HG03064 (cell line): ENCODE measurements around the gene MRE11.

Source experiments
- ATAC-seq: cut with Tn5 transposase; IDR thresholded peaks from one replicate; pipeline ENCODE4 v1.9.1; 2021; ENCODE audit warnings: low read depth; ENCODE audit not compliant: unreplicated experiment

Gene MRE11

DNA sequence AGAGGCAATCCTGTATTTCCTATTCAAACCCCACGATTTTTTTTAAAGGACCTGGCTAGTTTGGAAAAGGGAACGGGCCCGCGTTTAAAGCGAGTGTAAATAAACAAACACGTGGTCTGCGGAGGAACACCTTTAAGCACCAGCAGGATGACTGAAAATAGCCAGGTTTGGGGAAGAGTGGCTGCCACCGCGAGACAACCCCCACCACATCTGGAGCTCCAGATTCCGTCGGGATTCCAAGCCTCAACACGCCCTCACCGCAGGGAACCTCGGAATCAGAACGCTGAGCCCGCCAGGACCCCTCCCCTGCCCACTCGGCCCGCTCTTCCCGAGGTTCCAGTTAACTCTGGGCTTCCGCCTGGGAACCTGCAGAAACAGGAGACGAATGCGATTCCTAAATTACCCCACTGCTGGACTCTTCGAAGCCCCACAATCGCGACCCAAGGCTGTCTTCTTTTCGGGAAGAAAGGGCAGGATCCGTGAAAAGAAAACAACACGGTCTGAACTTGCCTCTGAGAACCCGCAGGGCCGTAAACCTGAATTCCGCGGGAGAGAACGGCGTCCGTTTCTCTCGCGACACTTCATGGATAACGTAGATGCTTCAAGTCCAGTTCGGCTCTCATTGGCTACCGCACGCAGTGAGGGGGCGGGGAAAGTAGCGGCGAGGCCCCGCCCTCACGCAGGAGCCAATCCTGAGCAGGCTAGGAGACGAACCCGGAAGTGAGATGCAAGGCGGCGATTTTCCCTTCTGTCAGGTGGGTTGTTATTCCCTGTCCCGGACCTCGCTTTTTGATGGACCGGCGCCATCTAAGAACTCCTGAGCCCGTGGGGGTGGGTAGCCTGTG, at the start of gene MRE11, which contains the start of gene ANKRD49:
MRE11 (minus strand) TSS at position 564 of the 845 bp plus-strand sequence. CDS start 1,043 bp downstream, outside the sequence.
ANKRD49 (plus strand) TSS at position 704 of the 845 bp plus-strand sequence. CDS start 2,710 bp downstream, outside the sequence.
- ATAC-seq: peak; percentile 99

GRCh38 chr11:94539420-94539819, 45.8 kb upstream of the MRE11 start:
- no peak for ATAC-seq

- ATAC-seq: no peak
Measured at GRCh38 chr11:94537031-94537600, 43.5 kb upstream of the MRE11 start.

GRCh38 chr11:94536386-94536785, 42.7 kb upstream of the MRE11 start:
- no peak for ATAC-seq

- no peak for ATAC-seq
Measured at GRCh38 chr11:94533696-94534630, 40.3 kb upstream of the MRE11 start.

- ATAC-seq: no peak
Measured at GRCh38 chr11:94533206-94533605, 39.6 kb upstream of the MRE11 start.

- ATAC-seq: no peak
Measured at GRCh38 chr11:94532211-94532610, 38.6 kb upstream of the MRE11 start.

DNA sequence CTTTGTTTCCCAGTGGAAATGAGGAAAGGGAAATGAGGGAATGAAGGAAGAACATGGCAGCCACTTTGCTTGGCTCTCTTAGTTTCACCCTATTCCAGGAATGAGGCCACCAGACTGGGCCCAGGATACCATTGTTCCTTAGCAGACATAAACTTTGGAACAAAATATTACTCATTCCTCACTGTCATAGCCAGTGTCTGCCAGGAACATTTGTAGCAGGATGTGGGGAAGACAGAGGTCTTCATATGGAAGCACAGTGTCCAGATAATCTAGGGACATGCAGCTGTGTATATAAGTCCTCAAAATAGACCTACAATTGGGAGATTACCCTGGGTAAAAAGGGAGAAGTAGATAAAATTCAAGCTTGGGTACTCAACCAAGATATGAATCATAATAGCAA, 34.9 kb upstream of the MRE11 start:
- ATAC-seq: no peak

- ATAC-seq: no peak
Measured at GRCh38 chr11:94526645-94527438, 33.2 kb upstream of the MRE11 start.

GRCh38 chr11:94525546-94526324, 32.1 kb upstream of the MRE11 start:
- ATAC-seq: no peak

DNA sequence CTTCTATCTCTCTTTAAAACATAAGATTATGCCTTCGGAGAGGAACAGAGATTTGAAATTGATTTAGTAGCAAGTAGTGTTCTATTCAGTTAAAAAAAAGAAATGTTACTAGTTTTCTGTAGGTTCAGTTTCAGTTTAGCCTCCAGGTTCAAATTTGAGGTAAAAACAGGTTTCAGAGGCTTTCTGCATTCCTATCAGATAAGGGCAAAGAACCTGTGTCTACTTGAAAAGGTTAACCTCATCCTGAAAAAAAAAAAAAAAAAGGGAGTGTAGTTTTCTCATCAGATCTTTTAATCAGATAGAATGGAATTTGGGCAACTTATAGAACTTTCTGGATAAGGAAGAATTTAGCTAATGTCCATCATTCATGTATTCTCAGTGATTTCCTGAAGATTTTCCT, 30.7 kb upstream of the MRE11 start:
- no peak for ATAC-seq

DNA sequence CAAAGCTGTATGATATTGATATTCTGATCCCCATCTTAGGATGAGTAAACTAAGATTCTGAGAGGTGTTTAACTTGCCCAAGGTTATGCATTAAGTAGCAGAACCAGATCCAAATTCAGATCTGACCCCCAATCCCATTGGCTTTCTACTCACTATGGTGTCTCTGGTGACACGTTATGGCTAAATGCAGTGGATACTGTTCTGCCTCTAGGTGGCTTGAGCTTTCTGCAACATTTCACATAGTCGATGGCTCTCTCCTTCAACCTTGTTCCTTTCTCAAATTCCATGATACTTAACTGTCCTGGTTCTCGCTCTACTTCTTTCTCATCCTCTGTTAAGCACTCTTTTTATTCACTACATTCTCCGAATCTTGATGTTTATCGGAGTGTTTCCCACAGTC, 28.0 kb upstream of the MRE11 start:
- ATAC-seq: peak; percentile 57

- ATAC-seq: no peak
Measured at GRCh38 chr11:94519478-94520084, 25.9 kb upstream of the MRE11 start.

DNA sequence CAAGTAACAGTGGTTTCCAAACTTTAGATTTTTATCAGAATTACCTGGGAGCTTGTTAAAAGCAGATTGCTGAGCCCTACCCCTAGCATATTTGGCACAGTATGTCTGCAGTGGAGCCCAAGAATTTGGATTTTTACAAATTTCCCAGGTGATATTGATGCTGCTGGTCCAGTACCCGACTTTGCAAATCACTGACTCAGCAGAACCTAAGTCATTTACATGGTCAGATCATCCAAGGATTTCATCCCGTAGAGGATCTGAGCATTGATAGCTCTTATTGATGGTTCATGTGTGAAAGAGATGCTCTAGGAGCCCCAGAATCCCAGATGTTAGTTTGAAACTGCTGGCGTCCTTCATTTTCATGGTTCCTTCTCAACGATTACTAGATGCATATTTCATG, 24.7 kb upstream of the MRE11 start:
- ATAC-seq: no peak

GRCh38 chr11:94516725-94517124, 23.1 kb upstream of the MRE11 start:
- ATAC-seq: no peak

DNA sequence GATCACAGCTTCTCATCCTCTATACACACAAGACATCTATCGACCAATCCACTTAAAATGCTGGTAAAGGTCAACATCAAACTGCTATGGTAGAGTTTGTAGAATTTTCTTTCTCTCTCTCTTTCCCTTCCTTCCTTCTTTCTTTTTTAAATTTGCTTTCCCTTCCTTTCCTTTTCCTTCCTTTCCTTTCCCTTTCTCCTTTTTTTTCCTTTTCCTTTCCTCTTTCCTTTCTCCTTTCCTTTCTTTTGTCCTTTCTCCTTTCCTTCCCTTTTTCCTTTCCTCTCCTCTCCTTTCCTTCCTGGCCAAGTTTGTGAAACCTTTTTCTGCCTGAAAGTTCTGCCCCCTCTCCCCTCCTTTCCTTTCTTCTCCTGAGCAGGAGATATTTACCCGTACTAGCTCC, 21.8 kb upstream of the MRE11 start:
- ATAC-seq: no peak

DNA sequence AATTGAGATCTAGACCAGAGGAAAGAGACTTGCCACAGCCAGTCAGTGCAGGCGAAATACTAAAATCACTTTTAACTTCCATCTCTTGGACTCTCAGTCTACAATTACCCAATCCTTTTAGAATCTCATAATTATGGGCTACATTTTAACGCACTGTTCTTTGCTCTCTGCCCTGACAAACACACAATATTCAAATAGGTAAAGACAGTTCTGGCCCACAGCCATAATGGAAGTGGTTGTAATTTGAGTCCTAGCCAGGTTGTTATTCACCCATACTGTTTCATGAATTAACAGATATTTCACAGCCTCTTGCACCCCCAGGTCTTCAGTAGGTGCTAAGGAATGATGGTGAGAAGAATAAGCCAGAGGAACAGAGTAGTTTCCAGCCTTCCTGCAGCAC, 19.4 kb upstream of the MRE11 start:
- peak; percentile 30 for ATAC-seq

GRCh38 chr11:94511932-94512781, 18.5 kb upstream of the MRE11 start, which contains the start of gene C11orf97:
Gene C11orf97, plus strand, starts transcription at chr11:94512461. Its CDS starts 68 bp downstream, at chr11:94512529.
- peak; percentile 91 for ATAC-seq
